ENCODE data around the gene PLA2G4E. TPM values are rescaled to one million over a fixed set of nuclear protein-coding genes. Genes with fewer than 3 reads are reported as not detected.

PLA2G4E gene
- total RNA-seq, 1 donor from 2014 or later, result not detected

- intact Hi-C loops (cut with micrococcal nuclease), result no loop called here
These were observed 80.4 kb downstream of the PLA2G4E start for GRCh38 chr15:41940441-41940857.

DNA sequence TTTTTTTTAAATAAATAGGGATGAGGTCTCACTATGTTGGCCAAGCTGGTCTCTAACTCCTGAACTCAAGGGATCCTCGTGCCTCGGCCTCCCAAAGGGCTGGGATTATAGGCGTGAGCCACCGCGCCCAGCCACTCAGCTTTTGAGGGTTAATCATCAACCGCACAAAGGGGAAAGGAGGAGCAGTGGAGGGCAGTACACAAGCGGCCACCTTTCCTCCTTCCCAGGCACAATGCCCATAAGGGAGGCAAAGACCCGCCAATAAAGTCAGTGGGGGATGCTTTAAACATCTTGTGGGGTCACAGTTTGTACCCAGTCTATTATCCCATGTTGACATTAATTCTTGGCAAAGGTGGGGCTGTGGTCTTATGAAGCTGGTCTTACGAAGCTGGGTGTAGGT, 80.9 kb downstream of the PLA2G4E start:
- intact Hi-C loops (cut with micrococcal nuclease), result loop anchor here (10.0 kb wide), 1 partner anchor 245 kb away; no protein-coding TSS in a partner anchor

- intact Hi-C loops (cut with micrococcal nuclease), result loop anchor here (1.0 to 10.0 kb wide), 5 partner anchors 33 to 271 kb away; partner anchors contain the start of genes SPTBN5 and VPS39
These were observed 83.3 kb downstream of the PLA2G4E start for GRCh38 chr15:41937568-41937923.

GRCh38 chr15:41936649-41937567, 83.9 kb downstream of the PLA2G4E start:
- intact Hi-C loops (cut with micrococcal nuclease), result loop anchor here (1.0 to 10.0 kb wide), 6 partner anchors 33 to 271 kb away; partner anchors contain the start of genes MAPKBP1, SPTBN5 and VPS39

GRCh38 chr15:41936155-41936554, 84.7 kb downstream of the PLA2G4E start:
- intact Hi-C loops (cut with micrococcal nuclease), result loop anchor here (1.0 to 10.0 kb wide), 3 partner anchors 41 to 241 kb away; partner anchors contain the start of genes MAPKBP1 and SPTBN5

- intact Hi-C loops (cut with micrococcal nuclease), result loop anchor here (1.0 to 10.0 kb wide), 3 partner anchors 41 to 241 kb away; partner anchors contain the start of genes MAPKBP1 and SPTBN5
These were observed 85.2 kb downstream of the PLA2G4E start for GRCh38 chr15:41935566-41936020.

DNA sequence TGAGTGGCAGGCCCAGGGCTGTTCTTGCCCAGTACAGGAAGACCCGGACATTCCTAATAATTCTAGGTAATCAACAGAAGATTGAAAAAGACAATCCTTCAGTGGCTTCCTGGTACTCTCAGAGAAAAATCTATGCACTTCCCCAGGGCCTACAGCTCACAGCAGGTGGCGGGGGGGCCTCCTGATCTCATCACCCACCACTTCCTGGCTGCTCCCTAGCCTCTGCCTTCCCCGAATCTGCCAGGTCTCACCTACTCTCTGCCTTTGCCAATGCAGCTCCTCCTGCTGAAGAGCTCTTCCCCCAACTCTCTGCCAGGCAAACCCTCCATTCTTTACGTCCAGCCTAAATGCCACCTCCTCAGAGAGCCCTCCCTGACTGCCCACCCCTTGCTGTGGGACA, 86.0 kb downstream of the PLA2G4E start:
- intact Hi-C loops (cut with micrococcal nuclease), result loop anchor here (1.0 to 10.0 kb wide), 2 partner anchors 9 to 240 kb away; no protein-coding TSS in a partner anchor

GRCh38 chr15:41933771-41934170, 87.1 kb downstream of the PLA2G4E start:
- intact Hi-C loops (cut with micrococcal nuclease), result loop anchor here (1.0 to 10.0 kb wide), 2 partner anchors 7 to 239 kb away; no protein-coding TSS in a partner anchor

DNA sequence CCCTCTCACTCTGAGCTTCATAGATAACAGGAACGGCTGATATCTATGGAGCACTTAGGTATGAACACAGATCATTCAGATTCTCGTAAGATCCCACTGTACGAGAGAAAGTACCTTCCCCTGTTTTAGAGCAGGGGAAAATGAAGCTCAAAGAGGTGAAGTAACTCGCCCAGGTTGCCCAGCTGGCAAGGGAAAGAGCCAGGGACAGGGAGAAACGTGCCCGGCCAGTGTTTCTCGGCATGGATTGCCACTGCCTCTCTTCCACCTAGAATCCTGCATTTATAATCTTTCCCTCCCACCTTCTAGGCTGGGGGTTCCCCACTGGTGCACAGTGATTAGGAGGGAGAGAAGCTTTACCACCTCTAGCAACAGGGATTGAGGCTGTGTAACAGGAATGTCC, 87.5 kb downstream of the PLA2G4E start:
- intact Hi-C loops (cut with micrococcal nuclease), result loop anchor here (10.0 kb wide), 1 partner anchor 239 kb away; no protein-coding TSS in a partner anchor

DNA sequence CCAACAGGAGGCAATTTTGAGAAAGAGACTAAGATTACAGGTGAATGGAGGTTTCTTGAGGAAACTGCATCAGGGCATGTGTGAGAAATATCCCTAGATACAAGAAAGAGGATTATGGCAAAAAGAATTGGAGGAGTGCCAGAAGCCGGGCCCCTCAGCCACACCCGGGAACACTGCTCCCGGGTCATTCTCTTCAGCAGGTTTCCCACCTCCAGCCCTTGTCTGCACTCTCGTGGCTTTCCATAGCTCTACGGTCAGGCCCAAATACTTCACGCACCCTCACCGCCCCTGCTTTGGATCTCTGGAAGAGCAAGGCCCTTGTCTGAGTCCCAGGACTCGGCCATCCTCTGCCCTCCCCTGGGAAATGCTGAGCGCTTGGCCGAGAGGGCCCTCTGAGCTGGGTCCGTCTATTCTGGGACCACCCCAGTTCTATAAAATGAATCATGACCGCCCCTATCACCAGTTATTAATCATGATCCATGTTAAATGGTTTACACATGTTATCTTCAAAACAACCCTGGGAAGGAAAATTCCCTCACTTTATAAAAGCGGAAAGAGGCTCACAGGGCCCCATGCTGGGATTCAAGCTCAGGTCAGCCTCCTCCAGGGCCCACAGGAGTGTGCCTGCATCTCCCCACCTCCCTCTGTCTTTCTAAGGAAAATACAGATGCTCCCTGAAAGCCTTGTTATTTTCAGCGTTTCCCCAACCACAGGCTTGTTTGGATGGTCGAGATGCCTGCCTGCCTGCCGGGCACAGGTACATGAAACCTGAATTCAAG, 88.1 kb downstream of the PLA2G4E start:
- intact Hi-C loops (cut with micrococcal nuclease), result loop anchor here (10.0 kb wide), 1 partner anchor 238 kb away; no protein-coding TSS in a partner anchor

- intact Hi-C loops (cut with micrococcal nuclease), result loop anchor here (10.0 kb wide), 1 partner anchor 237 kb away; no protein-coding TSS in a partner anchor
These were observed 88.7 kb downstream of the PLA2G4E start for GRCh38 chr15:41932101-41932500.

Other genes starting within 250 kb of the PLA2G4E start
- 44.7 and 45.2 TPM in 2 replicates for gene MAPKBP1, start 246.6 kb downstream of the PLA2G4E start, total RNA-seq
- gene JMJD7, start 192.9 kb downstream of the PLA2G4E start, total RNA-seq, result 22.0 and 26.4 TPM in 2 replicates
- 12.9 and 15.6 TPM in 2 replicates for gene PLA2G4B, start 182.2 kb downstream of the PLA2G4E start, total RNA-seq
- 4.7 and 5.0 TPM in 2 replicates for gene SPTBN5, start 127.0 kb downstream of the PLA2G4E start, total RNA-seq
- gene EHD4, start 48.5 kb downstream of the PLA2G4E start, total RNA-seq, result 35.8 and 36.8 TPM in 2 replicates
- not detected in 2 replicates for gene PLA2G4D, start 73.5 kb upstream of the PLA2G4E start, total RNA-seq
- not detected in 2 replicates for gene PLA2G4F, start 135.6 kb upstream of the PLA2G4E start, total RNA-seq
- 86.8 TPM in 2 replicates for gene VPS39, start 187.3 kb upstream of the PLA2G4E start, total RNA-seq

All from T-helper 1 cell treated with Interleukin-12 subunit alpha and Interleukin-12 subunit beta and Interleukin-4 antibody, amounts not matched to agents 30 ng/mL and 1 ng/mL, for 36 hours (primary cell).